Transverse colon (tissue), 4 donors: ENCODE data around the gene PRPF19. TPM values are rescaled to one million over a fixed set of nuclear protein-coding genes. Genes with fewer than 3 reads are reported as not detected.

ENCODE experiments used
- DNase-seq: peaks from one replicate; pipeline ENCODE4 v3.0.0-alpha.2; 2019
- H3K27ac ChIP-seq, 4 donors: fragments of 200-600 bp; sonication (generic); 2 replicates each; pipeline ENCODE4 v1.5.1; 2016 to 2018; ENCODE audit warnings: inconsistent platforms in 4 of 4
- H3K27me3 ChIP-seq: fragments of 200-600 bp; sonication (generic); 2 replicates; pipeline ENCODE4 v1.5.1; 2017; ENCODE audit warnings: inconsistent platforms
- H3K36me3 ChIP-seq, 4 donors: fragments of 200-600 bp; sonication (generic); 2 replicates each; pipeline ENCODE4 v1.5.1; 2017 to 2019; ENCODE audit warnings: inconsistent platforms in 4 of 4
- H3K4me1 ChIP-seq, 4 donors: fragments of 200-600 bp; sonication (generic); 2 replicates each; pipeline ENCODE4 v1.5.1; 2017 to 2020; ENCODE audit warnings: inconsistent platforms in 4 of 4
- H3K4me3 ChIP-seq, 4 donors: fragments of 200-600 bp; sonication (generic); 1 replicate in 1 of 4; 2 replicates in 3 of 4; pipeline versions ENCODE4 v1.5.1 to v1.6.1; 2017 to 2019; ENCODE audit warnings: inconsistent platforms in 4 of 4
- H3K9me3 ChIP-seq, 2 donors: fragments of 200-600 bp; sonication (generic); 2 replicates each; pipeline ENCODE4 v1.5.1; 2017 to 2019; ENCODE audit warnings: inconsistent platforms in 2 of 2
- EP300 ChIP-seq: sonication (generic); formaldehyde crosslinking; IDR thresholded peaks from one replicate; pipeline ENCODE4 v1.6.1; 2017; ENCODE audit warnings: antibody characterized with exemption, low read depth
- POLR2A ChIP-seq: fragments of 450-650 bp; IDR thresholded peaks from one replicate; pipeline ENCODE4 v1.6.1; 2016; ENCODE audit warnings: antibody characterized with exemption, mild to moderate bottlenecking, moderate library complexity
- POLR2AphosphoS5 ChIP-seq, 3 donors: sonication (generic); formaldehyde crosslinking; IDR thresholded peaks; one replicate each; pipeline ENCODE4 v1.6.1; 2016; ENCODE audit warnings: antibody characterized with exemption in 3 of 3
- WGBS, 2 donors: methylation state at CpG; one replicate each; pipeline ENCODE4 v1.1.5; 2018; ENCODE audit warnings: low coverage in 1 of 2; 5-methylcytosine and 5-hydroxymethylcytosine counted together
- in situ Hi-C, 4 donors: fragments of 200-750 bp; cut with MboI; loops; one replicate each; pipeline versions ENCODE4 v1.15.0 to v1.15.1; 2017; ENCODE audit warnings: low sequenced_read_pairs in 3 of 4, low pct_ligation_motif_present in 1 of 4, low pct_unique_long_range_greater_than_20kb in 1 of 4
- intact Hi-C: fragments of 100-400 bp; cut with DNase I; formaldehyde crosslinking; loops from one replicate; pipeline ENCODE4 v1.15.1; 2023; ENCODE audit warnings: low total_unique reads
- total RNA-seq, 4 donors: library from RNA; depleted of rRNA; stranded (reverse); fragments of >200 nt; gene quantifications; one replicate each; pipeline ENCODE4 v1.1.0, GENCODE V29; 2016
- TF ChIP-seq, protein P1 (sequence below), 5 experiments: fragments of 200-600 bp in 3 of 5; fragments of 450-650 bp in 2 of 5; sonication (generic) in 3 of 5; IDR thresholded peaks; 1 replicate in 2 of 5; 2 replicates in 3 of 5; pipeline ENCODE4 v1.5.1; 2016 to 2017; ENCODE audit warnings: antibody characterized with exemption in 5 of 5, inconsistent platforms in 3 of 5, mild to moderate bottlenecking in 2 of 5, moderate library complexity in 1 of 5

Gene PRPF19
- total RNA-seq, 4 donors from 2014 or later = 15.5 to 70.3 (median 42.8) TPM

DNA sequence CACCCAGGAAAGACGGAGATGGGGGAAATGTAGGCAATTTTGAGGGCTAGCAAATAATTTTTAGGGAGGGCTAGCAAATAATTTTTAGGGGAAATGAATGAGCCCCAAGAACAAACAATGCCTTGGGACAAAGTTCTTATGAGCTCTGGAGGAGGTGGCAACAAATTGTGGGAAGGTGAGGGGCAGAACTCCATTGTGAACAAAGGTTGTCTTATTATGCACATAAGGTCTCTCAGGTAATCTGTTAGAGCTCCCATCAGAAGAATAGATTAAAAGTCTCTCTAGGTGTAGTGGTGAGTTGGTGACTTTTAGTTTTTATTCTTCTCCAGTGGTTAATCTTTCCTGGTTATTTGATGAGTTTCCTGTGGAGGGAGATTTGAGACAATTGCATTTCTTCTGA, 2.4 kb upstream of the PRPF19 start:
- in situ Hi-C loops (no loop called here), intact Hi-C loops (no loop called here)
- H3K27me3 ChIP-seq = no peaks in the 10 kb centered on the region
- H3K9me3 ChIP-seq = no peaks in the 10 kb centered on the region
- no peak for DNase-seq
- H3K36me3 ChIP-seq = no peaks in the 10 kb centered on the region
- WGBS, 2 donors = 44 to 60% methylated on average over 1 of the region's 1 CpG
- TF ChIP-seq POLR2A = no peak
- TF ChIP-seq POLR2AphosphoS5 (IDR thresholded peaks at IDR 0.05) = no peak
- TF ChIP-seq EP300 = no peak
- TF ChIP-seq, protein P1, sequence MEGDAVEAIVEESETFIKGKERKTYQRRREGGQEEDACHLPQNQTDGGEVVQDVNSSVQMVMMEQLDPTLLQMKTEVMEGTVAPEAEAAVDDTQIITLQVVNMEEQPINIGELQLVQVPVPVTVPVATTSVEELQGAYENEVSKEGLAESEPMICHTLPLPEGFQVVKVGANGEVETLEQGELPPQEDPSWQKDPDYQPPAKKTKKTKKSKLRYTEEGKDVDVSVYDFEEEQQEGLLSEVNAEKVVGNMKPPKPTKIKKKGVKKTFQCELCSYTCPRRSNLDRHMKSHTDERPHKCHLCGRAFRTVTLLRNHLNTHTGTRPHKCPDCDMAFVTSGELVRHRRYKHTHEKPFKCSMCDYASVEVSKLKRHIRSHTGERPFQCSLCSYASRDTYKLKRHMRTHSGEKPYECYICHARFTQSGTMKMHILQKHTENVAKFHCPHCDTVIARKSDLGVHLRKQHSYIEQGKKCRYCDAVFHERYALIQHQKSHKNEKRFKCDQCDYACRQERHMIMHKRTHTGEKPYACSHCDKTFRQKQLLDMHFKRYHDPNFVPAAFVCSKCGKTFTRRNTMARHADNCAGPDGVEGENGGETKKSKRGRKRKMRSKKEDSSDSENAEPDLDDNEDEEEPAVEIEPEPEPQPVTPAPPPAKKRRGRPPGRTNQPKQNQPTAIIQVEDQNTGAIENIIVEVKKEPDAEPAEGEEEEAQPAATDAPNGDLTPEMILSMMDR (IDR thresholded peaks at IDR 0.05) = no peak
- no peak overlapping the region for H3K27ac ChIP-seq
- peaks cover 9 to 33% (median 25%) of the 10 kb centered on the region in 4 donors for H3K4me1 ChIP-seq
- H3K4me3 ChIP-seq = no peak overlapping the region

DNA sequence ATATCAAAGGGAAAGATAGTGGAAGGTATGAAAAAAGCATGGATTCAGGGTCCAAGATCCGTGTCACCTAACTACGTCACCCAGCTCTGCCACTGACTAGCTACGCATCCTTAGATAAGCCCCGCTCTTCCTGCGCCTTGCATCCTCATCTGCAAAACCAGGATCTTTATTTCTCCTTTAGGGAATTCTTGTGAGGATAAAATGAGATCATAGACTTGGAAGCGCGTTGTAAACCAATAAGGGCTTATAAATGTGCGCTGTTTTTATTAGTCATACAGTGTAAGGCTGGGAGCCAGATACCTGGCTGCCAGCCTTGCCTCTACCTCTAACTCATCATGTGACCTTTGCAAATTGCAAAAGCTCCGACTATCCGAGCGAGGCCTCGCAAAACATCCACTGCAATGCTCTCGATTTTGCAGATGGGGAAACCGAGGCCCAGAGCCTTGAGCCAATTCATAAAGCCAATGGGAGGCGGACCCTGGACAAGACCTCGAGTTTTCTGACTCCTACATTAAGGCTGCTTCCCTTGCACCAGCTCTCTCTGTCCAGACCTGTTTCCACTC, 753 bp downstream of the PRPF19 start:
- in situ Hi-C loops (no loop called here), intact Hi-C loops (no loop called here)
- WGBS, 2 donors = 0 to 3% methylated on average over 4 to 16 of the region's 16 CpGs
- Histone ChIP-seq H3K27me3 (no peaks in the 10 kb centered on the region), H3K9me3 (no peaks in the 10 kb centered on the region), H3K36me3 (peaks cover 0 to 18% (median 8%) of the 10 kb centered on the region in 4 donors), H3K4me1 (peaks cover 9 to 31% (median 20%) of the 10 kb centered on the region in 4 donors), H3K27ac (peak overlapping the region; percentile 96 to 99 (median 98)), H3K4me3 (peak overlapping the region; percentile 66 to 89 (median 85))
- DNase-seq = no peak
- TF ChIP-seq EP300 (no peak), POLR2A (no peak), POLR2AphosphoS5 (IDR thresholded peaks at IDR 0.05) (no peak)
- TF ChIP-seq, protein P1 (IDR thresholded peaks at IDR 0.05) = no peak

DNA sequence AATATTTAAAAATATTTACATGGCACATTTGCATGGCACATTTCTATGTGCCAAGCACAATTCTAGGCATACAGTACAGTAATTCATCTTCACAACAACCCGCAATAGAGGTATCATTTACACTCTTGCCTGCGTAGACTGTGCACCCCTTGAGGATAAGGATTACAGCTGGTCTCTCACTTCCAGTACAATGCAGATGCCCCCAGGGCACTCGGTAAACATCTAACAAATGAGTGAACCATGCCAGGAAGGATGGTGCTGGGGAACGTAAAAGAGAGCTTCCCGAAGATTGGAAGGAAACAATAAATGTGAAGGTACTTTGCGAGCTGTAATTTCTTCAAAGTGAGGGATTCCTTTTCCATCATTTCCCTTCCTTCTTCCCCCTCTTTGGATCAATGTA, 1.3 kb downstream of the PRPF19 start:
- Histone ChIP-seq H3K4me1 (peaks cover 9 to 31% (median 20%) of the 10 kb centered on the region in 4 donors), H3K4me3 (peak overlapping the region in 3 of 4 donors; percentile 81 to 89 (median 89)), H3K9me3 (no peaks in the 10 kb centered on the region), H3K27me3 (no peaks in the 10 kb centered on the region), H3K36me3 (peaks cover 0 to 23% (median 11%) of the 10 kb centered on the region in 4 donors), H3K27ac (peak overlapping the region; percentile 96 to 99 (median 98))
- intact Hi-C loops (no loop called here), in situ Hi-C loops (no loop called here)
- 14 to 33% methylated on average over 3 to 6 of the region's 6 CpGs for WGBS, 2 donors
- TF ChIP-seq EP300 (no peak), POLR2AphosphoS5 (IDR thresholded peaks at IDR 0.05) (no peak), POLR2A (no peak)
- TF ChIP-seq, protein P1 (IDR thresholded peaks at IDR 0.05) = no peak
- no peak for DNase-seq

- Histone ChIP-seq H3K27me3 (no peaks in the 10 kb centered on the region), H3K4me1 (peaks cover 9 to 31% (median 20%) of the 10 kb centered on the region in 4 donors), H3K4me3 (no peak overlapping the region), H3K36me3 (peaks cover 0 to 38% (median 19%) of the 10 kb centered on the region in 4 donors), H3K27ac (no peak overlapping the region), H3K9me3 (no peaks in the 10 kb centered on the region)
- 76 to 94% methylated on average over 3 to 11 of the region's 11 CpGs for WGBS, 2 donors
- intact Hi-C loops (no loop called here), in situ Hi-C loops (no loop called here)
- TF ChIP-seq, protein P1 (IDR thresholded peaks at IDR 0.05) = no peak
- TF ChIP-seq POLR2AphosphoS5 (IDR thresholded peaks at IDR 0.05) (no peak), POLR2A (no peak), EP300 (no peak)
- no peak for DNase-seq
Observed at GRCh38 chr11:60902625-60903024, 3.8 kb downstream of the PRPF19 start.
